HG03432 (cell line): Measurements from ENCODE around the gene TLCD3B.
"Not testable (repeated sequence)": the region's sequence is repeated elsewhere in the genome, so short reads cannot be mapped to it uniquely, and the experiment has no call there.

Source experiments
- ATAC-seq: cut with Tn5 transposase; IDR thresholded peaks from one replicate; pipeline ENCODE4 v1.9.1; 2021; ENCODE audit warnings: mild to moderate bottlenecking, moderate library complexity; ENCODE audit not compliant: unreplicated experiment

TLCD3B gene

DNA sequence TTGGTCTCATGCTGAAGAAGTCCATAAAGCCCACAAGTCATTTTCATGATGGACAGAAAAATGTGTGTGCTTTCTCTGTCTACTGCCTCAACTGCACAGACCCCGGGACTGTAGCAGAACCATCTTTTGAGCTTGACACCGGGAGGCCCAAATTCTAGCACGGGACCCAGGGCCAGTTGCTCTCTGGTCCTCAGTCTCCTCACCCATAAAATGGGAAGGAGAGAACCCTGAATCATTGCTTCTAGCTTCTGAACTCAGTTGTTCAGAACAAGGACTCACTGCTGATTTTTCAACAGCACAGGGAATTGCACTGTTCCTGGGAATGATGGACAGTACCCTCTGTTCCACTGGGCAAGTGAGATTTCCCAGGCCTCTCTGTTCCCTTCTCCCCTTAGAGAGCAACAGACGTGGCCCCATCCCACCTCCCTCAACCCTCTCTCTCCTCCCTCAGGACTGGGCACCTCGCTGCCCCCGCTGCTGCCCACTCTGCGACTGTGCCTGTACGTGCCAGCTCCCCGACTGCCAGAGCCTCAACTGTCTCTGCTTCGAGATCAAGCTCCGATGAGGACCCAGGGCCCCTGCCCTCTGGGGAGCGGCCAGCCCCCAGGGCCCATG is 32.3 kb upstream of the TLCD3B start:
- no peak for ATAC-seq

DNA sequence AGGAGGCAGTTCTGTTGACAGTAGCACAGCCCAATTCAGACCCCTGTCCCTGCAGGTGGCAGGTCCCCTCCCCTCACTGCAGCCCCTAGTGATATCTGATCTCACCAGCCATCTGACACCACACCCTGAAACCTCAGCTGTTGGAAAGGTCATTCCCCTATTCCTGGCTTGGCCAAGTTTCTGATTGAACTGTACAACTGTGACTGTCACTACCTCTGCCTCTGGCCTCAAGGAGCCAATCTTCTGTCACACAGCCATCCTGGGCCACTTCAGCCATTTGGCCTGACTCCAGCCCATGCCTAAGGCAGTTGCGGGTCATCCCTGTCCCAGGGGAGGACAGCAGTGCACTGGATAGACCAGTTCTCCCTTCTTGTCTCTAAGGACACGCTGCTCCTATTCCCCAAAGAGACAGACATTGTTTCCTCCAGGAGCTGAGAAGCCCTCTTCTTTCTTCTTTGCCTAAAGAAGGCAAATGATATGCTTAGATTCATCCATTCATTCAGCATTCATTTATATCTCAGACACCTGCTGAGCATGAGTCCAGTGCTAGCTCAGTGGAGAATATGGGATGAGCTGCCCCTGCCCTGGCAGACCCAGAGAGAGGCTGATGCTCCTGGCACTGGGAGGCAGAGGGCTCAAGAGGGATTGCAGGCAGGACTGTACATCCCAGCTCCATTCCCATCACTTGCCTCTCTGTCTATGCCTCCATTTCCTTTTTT is 29.9 kb upstream of the TLCD3B start:
- ATAC-seq, result no peak

DNA sequence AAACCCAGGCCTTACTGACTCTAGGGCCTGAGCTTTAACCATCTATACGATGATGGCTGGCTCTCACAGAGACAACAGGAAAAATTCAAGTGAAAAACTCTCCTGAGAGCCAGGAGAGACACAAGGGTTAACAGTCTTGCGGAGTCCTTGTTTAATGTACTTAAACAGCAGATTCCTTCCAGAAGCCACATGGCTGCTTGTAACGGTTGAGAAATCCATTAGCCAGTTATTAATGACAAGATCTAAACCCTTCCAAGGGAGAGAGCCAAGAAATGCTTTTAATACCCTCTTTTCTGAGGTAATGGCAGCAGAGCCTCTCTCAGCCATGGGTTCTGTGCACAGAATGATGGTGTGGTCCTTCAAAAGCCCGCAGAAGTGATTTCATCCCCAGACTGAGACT is 29.3 kb upstream of the TLCD3B start:
- ATAC-seq, result no peak

DNA sequence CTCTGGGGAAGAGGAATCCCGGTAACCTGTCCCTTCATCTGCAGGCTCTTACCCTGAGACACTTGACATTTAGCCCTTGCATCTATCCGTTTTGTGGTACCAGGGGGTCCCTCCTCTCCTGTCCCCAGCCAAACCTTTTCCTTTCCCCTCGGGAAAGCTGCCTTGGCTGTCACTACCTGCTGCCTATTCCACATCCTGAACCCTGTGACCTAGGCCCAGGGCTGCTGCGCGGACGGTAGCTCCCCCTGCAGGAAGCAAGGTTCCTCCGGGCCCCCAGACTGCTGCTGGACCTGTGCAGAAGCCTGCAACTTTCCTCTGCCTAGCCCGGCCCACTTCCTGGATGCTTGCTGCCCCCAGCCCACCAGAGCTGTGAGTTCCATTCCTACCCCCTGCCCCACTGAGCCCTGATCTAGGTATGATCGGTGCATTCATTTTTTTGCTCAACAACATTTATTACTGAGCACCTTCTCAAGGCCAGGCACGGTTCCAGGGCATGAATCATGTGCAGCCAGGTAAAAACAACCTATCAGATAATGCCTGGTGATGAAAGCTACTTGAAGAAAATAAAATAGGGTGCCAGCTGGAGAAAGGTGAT is 24.0 kb upstream of the TLCD3B start:
- no peak for ATAC-seq

DNA sequence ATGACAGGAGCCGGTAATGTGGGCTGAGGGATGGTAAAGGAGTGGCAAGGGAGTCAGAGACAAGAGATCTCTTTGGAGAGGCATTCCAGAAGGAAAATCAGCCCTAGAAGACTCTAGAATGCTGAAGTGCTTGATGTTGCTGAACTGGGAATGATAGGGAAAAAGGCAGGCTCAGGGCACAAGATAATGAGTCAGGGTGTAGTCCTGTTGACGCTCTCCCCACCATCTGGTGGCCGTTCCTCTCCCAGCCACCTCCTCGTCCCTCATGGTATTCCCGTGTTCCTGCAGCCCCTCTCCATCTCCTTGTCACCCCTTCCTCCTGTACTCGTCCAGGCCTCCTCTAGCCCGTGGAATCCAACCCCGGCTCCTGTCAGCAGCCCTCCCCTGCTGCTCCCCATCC is 23.4 kb upstream of the TLCD3B start:
- ATAC-seq, result no peak

DNA sequence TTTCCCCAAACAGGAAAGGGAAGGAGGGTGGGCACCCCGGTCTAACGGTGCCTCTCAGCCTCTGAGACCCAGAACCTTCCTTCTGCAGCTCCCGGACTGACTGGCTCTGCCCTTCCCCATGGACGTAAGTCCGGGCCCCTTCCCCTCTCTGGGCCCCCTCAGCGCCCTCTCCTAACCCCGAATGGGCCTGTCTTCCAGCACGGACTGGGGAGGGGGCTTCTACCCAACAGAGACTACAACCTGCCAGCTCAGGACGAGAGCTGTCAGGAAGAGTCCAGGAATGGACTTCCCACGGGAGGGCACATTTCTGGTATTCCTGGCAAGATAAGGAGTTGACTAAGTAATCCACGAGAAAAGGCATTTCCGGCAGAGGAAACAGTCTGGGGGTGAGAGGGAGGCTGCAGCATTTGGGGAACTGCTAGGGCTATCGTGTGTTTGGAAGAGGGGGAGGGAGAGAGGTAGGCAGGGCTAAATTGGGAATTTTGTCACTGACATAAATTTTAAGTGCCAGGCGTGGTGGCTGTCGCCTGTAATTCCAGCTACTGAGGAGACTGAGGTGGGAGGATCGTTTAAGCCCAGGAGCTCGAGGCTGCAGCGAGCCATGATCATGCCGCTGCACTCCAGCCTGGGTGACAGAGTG is 22.4 kb upstream of the TLCD3B start:
- ATAC-seq, result peak; percentile 16

DNA sequence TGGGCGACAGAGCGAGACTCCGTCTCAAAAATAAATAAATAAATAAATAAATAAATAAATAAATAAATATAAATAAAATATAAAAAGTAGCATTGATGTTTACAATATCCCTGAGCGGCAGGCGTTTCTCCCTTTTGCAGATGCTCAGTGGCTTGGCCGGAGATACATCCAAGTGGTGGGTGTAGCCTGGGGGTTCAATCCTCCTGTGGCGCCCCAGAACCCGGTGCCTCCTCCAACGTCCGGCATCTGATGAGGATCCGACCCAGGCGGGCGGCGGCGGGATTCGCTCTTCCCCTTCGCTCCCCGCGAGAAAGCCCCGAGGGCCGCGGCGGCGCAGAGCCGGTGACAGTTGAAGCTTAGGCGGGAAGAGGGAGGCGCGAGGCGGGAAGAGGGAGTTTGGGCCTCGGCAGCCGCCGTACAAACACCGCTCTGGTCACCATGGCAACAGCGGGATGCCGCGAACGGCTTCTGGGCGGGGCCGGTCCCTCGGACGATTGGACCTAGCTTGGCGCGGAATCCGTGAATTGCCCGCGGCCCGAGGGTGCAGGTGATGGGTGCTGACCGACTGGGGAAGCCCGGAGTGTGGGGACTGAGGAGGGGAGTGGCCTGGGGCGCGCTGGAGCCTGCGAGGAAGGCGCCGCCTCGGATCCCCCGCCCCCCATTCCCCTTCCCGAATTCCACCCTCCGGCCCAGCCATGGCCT is 21.8 kb upstream of the TLCD3B start:
- peak; percentile 83 for ATAC-seq

DNA sequence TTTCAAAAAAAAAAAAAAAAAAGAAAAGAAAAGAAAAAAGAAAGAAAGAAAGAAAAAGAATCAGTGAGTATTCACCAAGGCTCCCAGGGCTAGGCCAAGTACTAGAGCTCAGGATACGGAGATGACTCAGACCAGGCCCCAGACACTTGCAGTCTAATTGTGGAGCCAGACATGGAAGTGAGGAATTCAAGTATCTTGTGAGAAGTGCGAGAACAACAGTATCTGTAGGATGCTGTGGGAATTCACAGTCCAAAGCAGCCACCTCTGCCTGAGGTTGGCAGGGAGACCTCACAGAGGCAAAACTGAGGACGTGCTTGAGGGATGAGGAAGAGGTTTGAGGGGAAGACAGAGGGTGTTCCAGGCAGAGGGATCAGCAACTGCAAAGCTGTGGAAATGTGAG is 20.4 kb upstream of the TLCD3B start:
- ATAC-seq, result no peak

DNA sequence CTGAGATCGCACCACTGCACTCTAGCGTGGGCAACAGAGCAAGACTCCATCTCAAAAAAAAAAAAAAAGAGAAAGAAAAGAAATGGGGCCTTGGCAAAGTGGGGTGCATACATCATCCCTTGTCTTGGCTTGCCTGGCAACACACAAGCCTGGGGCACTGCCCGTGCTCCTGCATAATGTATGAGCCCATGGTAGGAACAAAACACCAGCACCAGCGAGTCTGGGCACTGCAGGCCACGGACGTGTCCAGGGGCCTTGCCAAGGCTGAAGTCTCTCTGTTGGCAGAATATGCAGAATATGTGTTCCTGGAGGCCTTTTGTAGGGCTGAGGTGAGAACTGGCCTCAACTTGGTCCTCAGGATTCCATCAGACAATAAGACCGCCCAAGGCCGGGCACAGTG is 18.8 kb upstream of the TLCD3B start:
- ATAC-seq, result no peak

DNA sequence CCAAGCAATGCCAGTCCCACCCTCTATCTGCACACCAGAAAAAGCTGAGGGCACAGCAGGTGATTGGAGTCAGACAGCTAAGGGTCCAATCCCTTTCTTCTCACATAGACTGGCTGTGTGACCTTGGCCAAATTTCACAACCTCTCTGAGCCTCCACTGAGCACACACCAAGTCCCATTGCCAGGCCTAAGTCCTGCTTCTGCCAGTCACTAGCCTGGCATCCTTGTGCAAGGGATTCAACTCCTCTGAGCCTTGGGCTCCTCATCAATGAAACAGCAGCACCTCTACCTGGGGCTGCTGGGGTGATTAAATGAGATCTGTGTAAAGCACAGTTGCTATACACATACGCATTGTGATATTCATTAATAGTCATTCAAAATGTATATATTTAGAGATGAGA is 15.5 kb upstream of the TLCD3B start:
- no peak for ATAC-seq

DNA sequence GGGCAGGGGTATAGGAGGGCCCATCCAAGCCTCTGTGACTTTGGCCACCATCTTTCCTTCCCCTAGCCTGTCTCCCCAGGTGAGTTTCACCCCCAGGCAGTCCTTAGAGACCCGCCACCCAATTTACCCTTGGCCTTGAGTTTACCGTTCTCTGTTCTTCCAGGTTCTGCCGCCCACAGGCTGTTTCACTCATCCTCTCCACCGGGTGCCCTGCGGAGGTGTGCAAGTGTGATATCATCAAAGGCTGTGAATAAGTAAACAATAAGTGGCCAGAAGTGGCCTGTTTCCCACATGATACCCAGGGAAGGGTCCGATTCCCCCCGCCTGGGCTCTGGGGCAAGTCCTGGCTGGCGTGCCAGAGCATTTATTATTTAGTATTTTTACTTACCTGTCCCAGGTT is 15.1 kb upstream of the TLCD3B start:
- ATAC-seq, result no peak

DNA sequence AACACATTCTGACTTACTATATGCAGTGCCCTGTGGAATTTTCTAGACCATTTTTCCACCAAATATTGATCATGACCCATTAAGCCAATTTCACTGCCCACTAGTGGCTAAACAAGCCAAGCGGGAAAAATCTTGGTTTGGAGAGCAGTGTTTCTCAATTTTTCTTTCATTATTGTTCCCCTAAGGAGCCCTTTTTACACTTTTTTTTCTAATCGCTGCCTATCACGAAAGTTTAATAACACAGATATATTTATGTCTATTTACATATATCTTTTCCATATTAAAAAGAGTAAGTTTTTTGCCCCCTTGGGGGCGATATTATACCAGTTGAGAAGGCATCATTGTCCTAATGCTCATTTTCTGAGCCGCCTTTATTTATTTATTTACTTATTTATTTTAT is 10.8 kb upstream of the TLCD3B start:
- ATAC-seq, result no peak

DNA sequence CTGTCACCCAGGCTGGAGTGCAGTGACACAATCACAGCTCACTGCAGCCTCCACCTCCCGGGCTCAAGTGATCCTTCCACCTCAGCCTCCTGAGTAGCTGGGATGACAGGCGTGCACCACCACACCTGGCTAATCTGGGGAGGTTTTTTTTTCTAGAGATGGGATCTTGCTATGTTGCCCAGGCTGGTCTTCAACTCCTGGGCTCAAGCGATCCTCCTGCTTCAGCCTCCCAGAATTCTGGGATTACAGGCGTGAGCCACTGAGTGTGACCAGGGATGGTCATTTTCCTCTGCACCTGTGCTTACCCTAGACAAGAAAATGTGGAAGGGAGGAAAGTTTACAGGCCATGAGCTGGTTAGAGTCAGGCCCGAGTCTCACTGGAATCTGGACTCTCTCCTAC is 9.6 kb upstream of the TLCD3B start:
- ATAC-seq, result not testable (repeated sequence)

DNA sequence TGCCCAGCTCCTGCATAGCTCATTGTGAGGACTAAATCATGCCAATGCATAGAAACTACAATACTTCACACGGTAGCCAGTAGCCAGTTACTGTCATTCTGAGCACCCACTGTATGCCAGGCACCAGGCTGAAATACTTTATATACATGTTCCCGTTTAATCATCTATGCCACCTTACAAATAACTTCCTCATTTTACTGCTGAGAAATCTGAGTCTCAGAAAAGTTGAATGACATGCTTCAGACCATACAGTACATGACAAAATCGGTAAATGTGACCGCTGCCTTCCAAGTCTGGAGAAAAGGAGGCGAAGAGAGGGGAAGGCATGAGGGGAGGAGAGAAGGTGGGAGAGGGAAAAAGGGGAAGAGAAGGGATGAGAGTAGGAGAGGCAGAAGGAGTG is 9.2 kb upstream of the TLCD3B start:
- no peak for ATAC-seq

DNA sequence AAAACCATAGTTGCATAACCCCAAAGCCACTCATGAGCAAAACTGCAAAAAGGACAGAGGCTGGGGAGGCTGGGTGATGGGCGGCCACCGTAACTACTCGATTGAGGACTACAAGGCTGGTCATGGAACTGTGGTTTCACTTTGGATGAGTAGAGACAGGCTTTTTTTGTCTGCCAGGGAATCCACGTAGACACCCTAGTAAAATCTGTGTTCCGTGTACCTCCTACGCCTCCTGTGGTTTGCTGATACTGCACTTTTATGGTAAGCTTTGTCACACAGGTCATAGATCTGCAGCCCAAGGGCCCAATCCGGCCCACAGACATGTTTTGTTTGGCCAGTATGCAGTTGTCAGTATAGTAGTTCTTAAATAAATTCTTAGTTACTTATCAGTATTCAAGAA is 2.2 kb upstream of the TLCD3B start:
- ATAC-seq, result no peak

DNA sequence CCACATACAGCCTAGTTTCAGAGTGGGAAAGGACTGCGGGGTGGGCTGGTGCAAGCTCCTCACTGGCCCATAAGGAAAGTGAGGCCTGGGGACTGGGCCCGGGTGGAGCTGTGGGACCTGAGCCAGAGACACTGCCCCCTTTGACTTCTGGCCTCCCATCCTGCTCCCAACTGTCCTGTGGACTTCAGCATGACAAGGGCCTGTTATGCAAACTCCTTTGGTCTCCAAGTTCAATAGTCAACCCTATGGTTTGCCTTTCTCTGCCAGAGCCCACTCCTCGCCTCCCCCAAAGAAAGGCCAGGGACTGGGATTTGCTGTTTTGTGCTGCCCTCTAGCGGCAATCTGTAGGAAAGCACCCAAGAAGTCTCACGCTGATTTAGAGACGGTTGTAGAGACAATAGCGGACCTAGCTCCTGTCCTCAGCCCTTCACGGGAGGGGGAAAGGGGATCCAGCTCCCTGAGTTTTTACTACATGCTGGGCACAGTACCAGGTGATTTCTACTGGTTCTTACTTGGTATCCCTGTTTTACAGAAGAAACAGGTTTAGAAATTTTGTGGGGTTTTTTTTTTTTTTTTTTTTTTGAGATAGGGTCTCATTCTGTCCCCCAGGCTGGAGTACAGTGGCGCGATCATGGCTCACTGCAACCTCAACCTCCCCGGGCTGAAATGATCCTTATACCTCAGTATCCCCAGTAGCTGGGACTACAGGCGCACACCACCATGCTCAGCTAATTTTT is 1.2 kb upstream of the TLCD3B start:
- ATAC-seq, result no peak

DNA sequence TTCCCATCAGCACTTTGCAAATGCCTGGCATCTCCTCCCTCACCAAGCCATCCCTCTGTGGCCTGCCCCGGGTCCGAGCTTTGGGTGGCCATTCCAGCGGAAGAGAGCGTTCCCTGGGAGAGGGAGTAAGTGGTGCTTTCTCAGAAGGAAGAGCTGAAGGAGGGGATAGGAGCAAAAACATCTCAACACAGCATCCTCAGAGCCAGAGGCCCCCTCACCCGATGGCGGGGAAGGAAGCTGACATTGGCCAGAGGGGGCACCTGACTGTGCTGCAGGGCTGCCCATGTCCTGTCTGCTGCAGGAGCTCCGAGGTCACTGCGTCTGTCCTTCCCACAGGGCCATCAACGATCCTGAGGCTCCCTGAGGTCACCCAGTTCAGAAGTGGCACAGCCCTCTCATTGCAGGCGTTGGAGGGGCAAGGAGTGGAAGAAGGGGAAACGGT is 427 bp upstream of the TLCD3B start:
- no peak for ATAC-seq

DNA sequence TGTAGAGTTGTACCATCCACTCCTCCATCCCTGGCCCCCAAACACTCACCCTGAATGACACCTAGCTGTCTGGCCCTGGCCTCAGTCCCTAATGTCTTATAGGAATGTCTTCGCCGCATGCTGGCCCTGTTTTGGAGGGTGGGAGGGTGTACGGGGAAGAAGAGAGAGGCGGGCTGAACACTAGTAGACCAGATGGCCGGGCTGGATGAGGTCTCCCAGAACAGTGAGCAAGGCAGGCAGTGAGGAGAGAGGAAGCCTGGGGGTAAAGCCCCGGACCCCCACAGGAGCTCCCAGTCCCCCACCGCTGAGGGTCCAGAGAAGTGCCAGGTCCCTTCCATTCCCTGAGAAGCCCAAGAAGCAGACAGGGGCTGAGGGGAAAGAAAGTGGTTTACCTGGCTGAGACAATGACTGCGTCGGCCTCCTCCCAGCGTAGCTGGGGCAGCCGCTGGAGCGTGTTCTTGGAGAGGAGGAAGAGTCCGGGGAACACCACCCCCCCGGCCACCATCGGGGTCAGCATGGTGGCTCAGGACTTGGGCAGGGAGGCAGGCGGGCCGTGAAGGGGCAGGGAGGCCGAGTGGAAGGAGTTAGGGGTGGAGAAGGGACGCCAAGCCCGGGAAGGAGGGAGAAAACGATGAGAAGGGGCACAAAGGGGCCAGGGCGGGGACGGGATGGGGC is 923 bp downstream of the TLCD3B start:
- ATAC-seq, result no peak

DNA sequence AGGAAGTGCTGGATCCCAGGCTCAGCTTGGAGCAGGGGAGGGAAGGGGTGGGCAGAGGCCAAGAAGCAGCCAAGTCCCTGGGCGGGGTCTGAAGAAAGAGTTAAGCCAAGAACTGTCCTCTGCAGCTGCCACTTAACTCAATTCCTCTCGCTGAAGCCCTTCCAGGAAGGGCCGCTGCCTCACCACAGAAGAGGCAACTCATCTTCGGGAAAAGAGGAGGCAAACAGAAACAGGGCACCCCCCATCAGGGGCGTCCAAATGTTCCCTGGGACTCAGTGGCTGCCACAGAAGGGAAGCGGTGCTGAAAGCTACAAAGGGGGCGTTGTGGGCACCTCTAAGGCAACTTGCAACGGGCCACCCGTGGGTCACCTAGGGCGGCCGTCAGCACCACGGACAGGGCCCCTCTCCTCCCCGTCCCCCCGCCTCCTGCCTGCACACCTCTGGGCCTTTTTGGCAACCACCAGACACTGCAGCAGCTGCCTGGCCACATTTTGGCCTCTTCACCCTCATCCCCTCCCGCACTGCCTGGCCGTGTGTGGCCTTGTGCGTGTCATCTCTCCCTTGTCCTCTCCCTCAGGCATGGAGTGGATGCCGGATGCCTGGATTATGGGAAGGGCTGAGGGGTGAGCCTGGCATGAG is 2.5 kb downstream of the TLCD3B start:
- ATAC-seq, result no peak
